ACC112 (cell line): ENCODE data around the gene FARS2.
"Not testable (repeated sequence)": the region's sequence is repeated elsewhere in the genome, so short reads cannot be mapped to it uniquely, and the experiment has no call there.

Experiments used
- H2AFZ ChIP-seq: fragments of 200-600 bp; sonication (generic); one replicate; pipeline ENCODE4 v1.6.0; 2017; ENCODE audit warnings: antibody characterized with exemption, low read length; ENCODE audit not compliant: unreplicated experiment
- H3K27ac ChIP-seq: fragments of 200-600 bp; sonication (generic); 2 replicates; pipeline ENCODE4 v1.5.1; 2014; ENCODE audit warnings: low read depth, mild to moderate bottlenecking, antibody characterized with exemption, low read length, moderate library complexity
- H3K27me3 ChIP-seq: fragments of 200-600 bp; sonication (generic); 2 replicates; pipeline ENCODE4 v1.6.1; 2014; ENCODE audit warnings: mild to moderate bottlenecking, antibody characterized with exemption, low read length, moderate library complexity, mixed read lengths; ENCODE audit not compliant: insufficient read depth
- H3K36me3 ChIP-seq: fragments of 200-600 bp; sonication (generic); 2 replicates; pipeline ENCODE4 v1.6.1; 2016; ENCODE audit warnings: mild to moderate bottlenecking, antibody characterized with exemption, low read length, moderate library complexity, mixed read lengths; ENCODE audit not compliant: insufficient read depth
- H3K4me1 ChIP-seq: fragments of 200-600 bp; sonication (generic); one replicate; pipeline ENCODE4 v1.6.1; 2016; ENCODE audit warnings: low read length, mixed read lengths; ENCODE audit not compliant: insufficient read depth, unreplicated experiment, control insufficient read depth
- H3K4me3 ChIP-seq: fragments of 200-600 bp; sonication (generic); 2 replicates; pipeline ENCODE4 v1.5.1; 2014; ENCODE audit warnings: mild to moderate bottlenecking, low read depth, low read length
- H3K79me2 ChIP-seq: fragments of 200-600 bp; sonication (generic); one replicate; pipeline ENCODE4 v1.6.0; 2016; ENCODE audit warnings: low read length; ENCODE audit not compliant: control insufficient read depth, unreplicated experiment, insufficient read depth

The FARS2 gene

GRCh38 chr6:5781019-5781418, 519.7 kb downstream of the FARS2 start:
- Histone ChIP-seq H3K36me3 (no peaks in the 10 kb centered on the region), H3K27ac (no peak overlapping the region), H2AFZ (no peak overlapping the region), H3K4me3 (no peak overlapping the region), H3K27me3 (no peaks in the 10 kb centered on the region), H3K4me1 (no peaks in the 10 kb centered on the region), H3K79me2 (no peaks in the 10 kb centered on the region)

DNA sequence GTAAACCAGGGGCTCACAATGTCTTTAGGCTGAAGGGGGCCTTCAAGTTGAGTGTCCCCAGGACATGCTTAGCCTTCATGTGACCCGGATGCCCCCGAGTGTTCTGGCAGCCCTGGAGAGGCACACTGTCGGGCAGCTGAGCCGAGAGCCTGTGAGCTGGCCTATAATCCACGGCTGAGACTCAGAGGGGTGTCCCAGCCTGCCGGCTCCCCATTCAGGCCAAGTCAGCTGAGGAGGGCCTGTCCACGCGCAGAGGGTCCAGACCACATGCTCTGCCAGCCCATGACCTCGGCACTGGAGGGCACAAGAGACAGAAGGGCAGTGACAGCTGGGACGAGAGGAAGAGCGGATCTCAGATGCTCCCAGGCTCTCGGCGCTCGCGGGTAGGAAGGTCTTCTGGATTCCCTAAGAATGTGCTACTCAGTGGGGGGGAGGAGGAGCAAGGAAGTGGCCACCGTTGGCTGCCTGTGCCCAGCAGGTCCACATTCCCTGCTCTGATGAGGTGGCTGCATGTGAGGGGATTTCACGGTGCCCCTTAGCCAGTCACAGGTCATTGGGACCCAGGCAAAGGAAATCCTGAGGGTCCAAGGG, 520.7 kb downstream of the FARS2 start:
- no peak overlapping the region for H3K4me3 ChIP-seq
- no peaks in the 10 kb centered on the region for H3K4me1 ChIP-seq
- H3K27me3 ChIP-seq, result no peaks in the 10 kb centered on the region

GRCh38 chr6:5782783-5783547, 521.7 kb downstream of the FARS2 start:
- Histone ChIP-seq H3K4me3 (no peak overlapping the region), H3K79me2 (no peaks in the 10 kb centered on the region), H2AFZ (no peak overlapping the region), H3K36me3 (no peaks in the 10 kb centered on the region), H3K27ac (no peak overlapping the region), H3K4me1 (no peaks in the 10 kb centered on the region), H3K27me3 (no peaks in the 10 kb centered on the region)

More for the DNA sequence above, 520.7 kb downstream of the FARS2 start:
- no peaks in the 10 kb centered on the region for H3K36me3 ChIP-seq
- no peak overlapping the region for H2AFZ ChIP-seq
- no peak overlapping the region for H3K27ac ChIP-seq
- H3K79me2 ChIP-seq, result no peaks in the 10 kb centered on the region

DNA sequence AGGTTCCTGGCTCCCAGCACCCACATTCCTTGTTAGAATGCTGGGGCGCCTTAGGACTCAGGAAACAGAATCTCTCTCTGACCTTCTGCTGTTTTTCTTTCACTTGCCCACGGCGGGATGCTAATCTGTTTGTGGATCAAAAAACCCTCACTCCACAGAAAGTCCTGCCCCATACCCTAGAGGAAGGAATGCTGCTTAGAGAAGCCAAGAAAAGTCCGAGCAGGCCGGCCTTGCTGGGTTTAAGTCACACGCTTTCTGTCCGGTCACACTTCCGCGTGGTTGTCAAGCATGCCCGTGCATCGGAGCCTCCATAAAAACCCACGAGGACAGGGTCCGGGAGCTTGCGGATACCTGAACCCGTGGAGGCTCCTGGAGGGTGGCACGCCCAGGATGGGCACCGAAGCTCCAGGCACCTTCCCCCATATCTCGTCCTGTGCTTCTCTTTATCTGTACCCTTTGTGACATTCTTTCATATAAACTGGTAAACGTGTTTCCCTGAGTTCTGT, 522.3 kb downstream of the FARS2 start:
- Histone ChIP-seq H2AFZ (no peak overlapping the region), H3K4me1 (no peaks in the 10 kb centered on the region)

DNA sequence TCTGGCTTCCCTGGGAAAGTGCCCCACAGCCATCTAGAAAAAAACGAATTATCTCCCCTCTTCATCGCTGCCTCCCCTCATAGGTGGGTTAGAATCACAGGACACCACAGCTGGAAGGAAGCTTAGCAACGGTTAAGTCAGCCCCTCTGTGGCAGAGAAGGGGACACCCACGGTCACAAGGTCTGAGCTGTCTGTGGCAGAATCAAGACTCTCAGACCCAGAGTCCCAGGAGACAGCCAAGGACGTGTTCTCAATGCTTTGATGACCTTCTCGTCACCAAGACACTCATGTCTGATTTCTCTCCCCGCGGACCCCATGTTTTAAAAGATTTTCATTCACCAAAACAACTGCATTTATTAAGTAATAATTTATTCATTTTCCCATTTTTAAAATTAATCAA, 523.9 kb downstream of the FARS2 start:
- H3K4me3 ChIP-seq, result no peak overlapping the region
- no peaks in the 10 kb centered on the region for H3K36me3 ChIP-seq
- H3K79me2 ChIP-seq, result no peaks in the 10 kb centered on the region
- H3K27ac ChIP-seq, result no peak overlapping the region
- no peaks in the 10 kb centered on the region for H3K27me3 ChIP-seq
- no peaks in the 10 kb centered on the region for H3K4me1 ChIP-seq
- H2AFZ ChIP-seq, result no peak overlapping the region

More for the DNA sequence above, 522.3 kb downstream of the FARS2 start:
- Histone ChIP-seq H3K79me2 (no peaks in the 10 kb centered on the region), H3K27ac (no peak overlapping the region), H3K4me3 (no peak overlapping the region), H3K36me3 (no peaks in the 10 kb centered on the region), H3K27me3 (no peaks in the 10 kb centered on the region)

GRCh38 chr6:5786321-5786968, 525.1 kb downstream of the FARS2 start:
- Histone ChIP-seq H3K79me2 (no peaks in the 10 kb centered on the region), H2AFZ (no peak overlapping the region), H3K4me1 (no peaks in the 10 kb centered on the region), H3K4me3 (no peak overlapping the region), H3K27me3 (no peaks in the 10 kb centered on the region), H3K36me3 (no peaks in the 10 kb centered on the region), H3K27ac (no peak overlapping the region)

DNA sequence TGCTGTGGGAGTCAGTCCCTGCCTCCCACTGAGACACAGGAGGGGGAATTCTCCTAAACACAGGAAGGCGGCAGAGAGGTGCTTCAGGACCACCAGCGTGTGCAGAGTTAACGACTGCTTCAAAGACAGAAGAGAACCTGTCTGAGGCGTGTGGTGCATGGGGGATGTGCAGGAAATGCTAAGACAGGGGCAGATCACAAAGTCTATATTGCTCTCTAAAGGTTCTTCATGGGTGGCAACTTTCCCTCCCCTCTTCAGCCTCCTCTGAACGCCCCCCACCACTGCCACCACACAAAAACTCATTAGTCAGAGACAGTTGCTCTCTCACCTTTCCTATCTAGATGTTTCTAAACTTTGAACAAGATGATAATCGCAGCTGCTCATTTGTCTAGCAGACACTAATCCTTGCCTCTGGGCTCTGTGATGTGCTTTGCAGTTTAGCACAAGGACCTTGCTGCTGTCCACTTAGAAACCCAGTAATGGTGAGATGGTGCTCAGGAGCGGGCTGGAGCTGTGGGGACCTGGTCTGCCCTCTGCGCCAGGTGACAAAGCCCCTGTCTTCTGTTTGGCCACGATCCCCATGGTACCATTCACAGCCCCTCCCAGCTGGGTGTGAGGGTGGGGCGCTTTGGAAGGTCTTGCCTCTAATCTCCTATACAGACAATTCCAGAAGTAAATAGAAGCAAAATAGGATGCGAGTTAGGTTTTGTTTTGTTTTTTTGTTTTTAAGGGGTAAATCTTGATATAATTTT, 525.8 kb downstream of the FARS2 start:
- Histone ChIP-seq H3K27me3 (0 out of 2 replicates have a peak, but pooled peaks cover under 1% of the 10 kb centered on the region), H3K4me1 (no peaks in the 10 kb centered on the region), H2AFZ (no peak overlapping the region), H3K4me3 (no peak overlapping the region), H3K36me3 (no peaks in the 10 kb centered on the region), H3K79me2 (no peaks in the 10 kb centered on the region), H3K27ac (no peak overlapping the region)

GRCh38 chr6:5789426-5789825, 528.1 kb downstream of the FARS2 start:
- not testable (repeated sequence) for H3K4me3 ChIP-seq, H3K27ac ChIP-seq, H3K36me3 ChIP-seq, H2AFZ ChIP-seq, H3K79me2 ChIP-seq, H3K27me3 ChIP-seq, H3K4me1 ChIP-seq

- not testable (repeated sequence) for H3K27ac ChIP-seq, H2AFZ ChIP-seq, H3K36me3 ChIP-seq, H3K4me1 ChIP-seq, H3K27me3 ChIP-seq, H3K4me3 ChIP-seq, H3K79me2 ChIP-seq
Observed at GRCh38 chr6:5796555-5796954, 535.2 kb downstream of the FARS2 start.

DNA sequence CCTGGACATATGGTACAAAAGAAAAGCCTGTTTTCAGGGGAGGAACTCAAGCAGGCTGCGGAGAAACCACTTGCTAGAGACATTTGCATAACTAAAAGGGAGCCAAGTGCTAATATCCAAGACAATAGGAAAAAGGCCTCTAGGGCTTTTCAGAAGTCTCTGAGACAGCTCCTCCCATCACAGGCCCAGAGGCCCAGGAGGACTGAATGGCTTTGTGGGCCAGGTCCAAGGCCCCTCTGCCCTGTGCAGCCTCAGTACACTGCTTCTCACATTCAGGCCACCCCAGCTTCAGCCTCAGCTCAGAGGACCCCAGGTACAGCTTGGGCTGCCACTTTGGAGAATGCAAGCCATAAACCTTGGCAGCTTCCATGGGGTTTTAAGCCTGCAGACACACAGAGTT, 545.1 kb downstream of the FARS2 start:
- not testable (repeated sequence) for H3K4me3 ChIP-seq, H3K27me3 ChIP-seq, H3K4me1 ChIP-seq, H3K79me2 ChIP-seq, H2AFZ ChIP-seq, H3K27ac ChIP-seq, H3K36me3 ChIP-seq
